Breast epithelium (tissue), 4 donors: Measurements from ENCODE around the gene CFAP45. TPM values are rescaled to one million over a fixed set of nuclear protein-coding genes. Genes with fewer than 3 reads are reported as not detected.

Experiments used
- DNase-seq, 2 donors: peaks; one replicate each; pipeline ENCODE4 v3.0.0-alpha.2; 2019; ENCODE audit warnings: low spot score in 2 of 2
- H3K27ac ChIP-seq, 2 donors: fragments of 200-600 bp; sonication (generic) in 1 of 2; one replicate each; pipeline ENCODE4 v1.5.1; 2016 to 2019; ENCODE audit warnings: mild to moderate bottlenecking in 1 of 2
- H3K27me3 ChIP-seq, 2 donors: fragments of 200-600 bp; sonication (generic) in 1 of 2; one replicate each; pipeline versions ENCODE4 v1.5.1 to v1.6.0; 2017 to 2019; ENCODE audit warnings: control low read depth in 1 of 2, mild to moderate bottlenecking in 1 of 2
- H3K36me3 ChIP-seq: fragments of 200-600 bp; one replicate; pipeline ENCODE4 v1.5.1; 2019
- H3K4me1 ChIP-seq, 2 donors: fragments of 200-600 bp; sonication (generic); one replicate each; pipeline ENCODE4 v1.5.1; 2016 to 2019; ENCODE audit warnings: control low read depth in 1 of 2
- H3K4me3 ChIP-seq, 3 donors: fragments of 200-600 bp; sonication (generic); 1 replicate in 2 of 3; 2 replicates in 1 of 3; pipeline ENCODE4 v1.5.1; 2016 to 2019; ENCODE audit warnings: mild to moderate bottlenecking in 3 of 3, moderate library complexity in 2 of 3
- H3K9me3 ChIP-seq, 2 donors: fragments of 200-600 bp; sonication (generic) in 1 of 2; one replicate each; pipeline ENCODE4 v1.5.1; 2016 to 2019; ENCODE audit warnings: control low read depth in 1 of 2
- CTCF ChIP-seq, 3 donors: fragments of 450-650 bp; IDR thresholded peaks; one replicate each; pipeline ENCODE4 v1.5.1; 2016 to 2017; ENCODE audit warnings: antibody characterized with exemption in 3 of 3, mild to moderate bottlenecking in 3 of 3, moderate library complexity in 3 of 3
- POLR2A ChIP-seq: fragments of 450-650 bp; IDR thresholded peaks from one replicate; pipeline ENCODE4 v1.6.1; 2016; ENCODE audit warnings: antibody characterized with exemption, mild to moderate bottlenecking, moderate library complexity
- POLR2AphosphoS5 ChIP-seq, 3 donors: sonication (generic); formaldehyde crosslinking; IDR thresholded peaks; one replicate each; pipeline ENCODE4 v1.6.1; 2017; ENCODE audit warnings: antibody characterized with exemption in 3 of 3
- intact Hi-C: fragments of 100-400 bp; cut with DNase I; formaldehyde crosslinking; loops from one replicate; pipeline ENCODE4 v1.15.1; 2023; ENCODE audit warnings: low total_unique reads
- total RNA-seq, 3 donors: library from RNA; depleted of rRNA; stranded (reverse); fragments of >200 nt; gene quantifications; one replicate each; pipeline ENCODE4 v1.1.0, GENCODE V29; 2016

CFAP45 gene
- 1 to 10 TPM in 2 of 3 donors, under 1 TPM in 1; 0.80 to 2.6 (median 2.6) TPM for total RNA-seq

- intact Hi-C loops: no loop called here
- TF ChIP-seq POLR2AphosphoS5 (IDR thresholded peaks at IDR 0.05) (peak in 2 of 3 donors; percentile 13 to 57), CTCF (IDR thresholded peaks at IDR 0.05) (no peak)
- Histone ChIP-seq H3K27me3 (no peaks in the 10 kb centered on the region), H3K27ac (peak within 1 kb of the TSS; percentile 89 to 92), H3K9me3 (no peaks in the 10 kb centered on the region), H3K4me1 (no peaks in the 10 kb centered on the region), H3K4me3 (peak within 1 kb of the TSS in 1 of 3 donors; percentile 41), H3K36me3 (no peaks in the 10 kb centered on the region)
- peak; percentile 84 to 91 for DNase-seq
These were observed at the start of gene CFAP45 for GRCh38 chr1:159900086-159900680. TSS of gene CFAP45 (minus strand) at chr1:159900165. CDS start at chr1:159900098, 67 bp downstream.

- no peak for TF ChIP-seq CTCF (IDR thresholded peaks at IDR 0.05)
- TF ChIP-seq POLR2AphosphoS5 (IDR thresholded peaks at IDR 0.05): no peak
- no peak for TF ChIP-seq POLR2A
- Histone ChIP-seq H3K36me3 (no peaks in the 10 kb centered on the region), H3K4me3 (no peak overlapping the region), H3K4me1 (peaks cover 0 to 15% of the 10 kb centered on the region in 2 donors), H3K9me3 (no peaks in the 10 kb centered on the region), H3K27ac (peak overlapping the region; percentile 21 to 49), H3K27me3 (no peaks in the 10 kb centered on the region)
- intact Hi-C loops: no loop called here
- DNase-seq: peak in 1 of 2 donors; percentile 63
These were observed 49.2 kb upstream of the CFAP45 start for GRCh38 chr1:159949123-159949522.

- H3K9me3 ChIP-seq: no peaks in the 10 kb centered on the region
- no peak for DNase-seq
- intact Hi-C loops: no loop called here
- no peak for TF ChIP-seq POLR2AphosphoS5 (IDR thresholded peaks at IDR 0.05)
- TF ChIP-seq POLR2A: no peak
- no peak for TF ChIP-seq CTCF (IDR thresholded peaks at IDR 0.05)
- H3K27ac ChIP-seq: no peak overlapping the region
- no peaks in the 10 kb centered on the region for H3K36me3 ChIP-seq
- H3K4me1 ChIP-seq: peaks cover 0 to 15% of the 10 kb centered on the region in 2 donors
- no peaks in the 10 kb centered on the region for H3K27me3 ChIP-seq
- no peak overlapping the region for H3K4me3 ChIP-seq
These were observed 48.0 kb upstream of the CFAP45 start for GRCh38 chr1:159947942-159948341.

- H3K36me3 ChIP-seq: no peaks in the 10 kb centered on the region
- no peaks in the 10 kb centered on the region for H3K9me3 ChIP-seq
- H3K4me1 ChIP-seq: peaks cover 0 to 15% of the 10 kb centered on the region in 2 donors
- H3K4me3 ChIP-seq: peak overlapping the region; percentile 37 to 68 (median 62)
- DNase-seq: no peak
- intact Hi-C loops: no loop called here
- no peak for TF ChIP-seq POLR2A
- no peak for TF ChIP-seq CTCF (IDR thresholded peaks at IDR 0.05)
- no peak for TF ChIP-seq POLR2AphosphoS5 (IDR thresholded peaks at IDR 0.05)
- H3K27me3 ChIP-seq: no peaks in the 10 kb centered on the region
- peak overlapping the region; percentile 72 to 78 for H3K27ac ChIP-seq
These were observed 46.5 kb upstream of the CFAP45 start for GRCh38 chr1:159946242-159947187.
